Adrenal gland (tissue), 5 donors: Measurements from ENCODE around the gene SAPCD1.

Experiments
- CTCF ChIP-seq, 6 experiments: fragments of 450-650 bp in 4 of 6; fragments of 200-600 bp in 2 of 6; sonication (generic) in 1 of 6; IDR thresholded peaks; 1 replicate in 5 of 6; 2 replicates in 1 of 6; pipeline versions ENCODE4 v1.5.1 to v1.8.0; 2016 to 2021; ENCODE audit warnings: antibody characterized with exemption in 6 of 6, mild to moderate bottlenecking in 2 of 6, moderate library complexity in 1 of 6
- POLR2A ChIP-seq, 2 donors: fragments of 450-650 bp; IDR thresholded peaks; one replicate each; pipeline ENCODE4 v1.6.1; 2017; ENCODE audit warnings: antibody characterized with exemption in 2 of 2, mild to moderate bottlenecking in 2 of 2, moderate library complexity in 1 of 2
- donor health status: DM: no; HTN: no; CAD: no.

GRCh38 chr6:31719001-31719400 is 43.5 kb upstream of the SAPCD1 start:
- TF ChIP-seq CTCF (IDR thresholded peaks at IDR 0.05) (no peak), POLR2A (IDR thresholded peaks at IDR 0.05) (no peak)
